ENCODE results near the gene ASIC4. TPM values are rescaled to one million over a fixed set of nuclear protein-coding genes. Genes with fewer than 3 reads are reported as not detected.

The ASIC4 gene
- total RNA-seq, 1 donor = not detected

DNA sequence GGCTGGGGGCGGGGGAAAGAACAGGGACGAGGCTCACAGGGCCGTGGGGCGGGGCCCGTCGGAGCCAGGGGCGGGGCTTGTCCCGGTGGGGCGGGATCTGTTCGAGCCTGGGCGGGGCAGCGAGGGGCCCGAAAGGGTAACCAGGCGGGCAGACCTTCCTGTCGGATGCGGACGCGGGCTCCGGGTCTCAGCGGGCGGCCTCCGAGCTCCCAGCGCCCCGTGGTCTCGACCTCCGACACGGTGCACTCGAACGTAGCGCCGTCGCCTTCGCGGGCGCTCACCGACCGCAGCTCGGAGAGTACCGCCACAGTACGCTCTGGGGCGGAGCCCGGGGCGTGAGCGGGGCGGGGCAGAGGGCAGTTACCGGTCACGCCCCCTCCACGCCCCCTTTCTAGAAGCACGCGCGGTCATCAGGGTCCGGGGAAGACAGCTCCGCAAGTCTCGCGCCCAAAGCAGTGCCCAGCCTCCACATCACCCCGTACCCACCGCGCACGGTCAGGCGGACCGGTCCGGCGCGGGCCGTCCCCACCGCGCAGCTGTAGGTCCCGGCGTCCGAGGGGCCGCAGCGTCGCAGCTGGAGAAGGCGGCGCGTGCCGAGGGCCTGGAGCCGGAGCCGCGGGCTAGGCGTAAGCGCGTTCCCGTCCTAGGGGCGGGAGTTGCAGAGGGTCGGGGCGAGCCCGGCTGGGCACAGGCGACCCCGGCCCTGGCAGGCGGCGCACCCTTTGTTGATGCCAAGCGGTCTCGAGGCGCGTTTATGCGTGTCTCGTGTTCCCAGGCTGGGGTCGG, 38.3 kb downstream of the ASIC4 start:
- peak overlapping the region; percentile 68 for H3K4me3 ChIP-seq (ENCODE audit: low read depth, low read length)
- peak; percentile 81 for DNase-seq (ENCODE audit: low read depth)
- TF ChIP-seq, protein P1, sequence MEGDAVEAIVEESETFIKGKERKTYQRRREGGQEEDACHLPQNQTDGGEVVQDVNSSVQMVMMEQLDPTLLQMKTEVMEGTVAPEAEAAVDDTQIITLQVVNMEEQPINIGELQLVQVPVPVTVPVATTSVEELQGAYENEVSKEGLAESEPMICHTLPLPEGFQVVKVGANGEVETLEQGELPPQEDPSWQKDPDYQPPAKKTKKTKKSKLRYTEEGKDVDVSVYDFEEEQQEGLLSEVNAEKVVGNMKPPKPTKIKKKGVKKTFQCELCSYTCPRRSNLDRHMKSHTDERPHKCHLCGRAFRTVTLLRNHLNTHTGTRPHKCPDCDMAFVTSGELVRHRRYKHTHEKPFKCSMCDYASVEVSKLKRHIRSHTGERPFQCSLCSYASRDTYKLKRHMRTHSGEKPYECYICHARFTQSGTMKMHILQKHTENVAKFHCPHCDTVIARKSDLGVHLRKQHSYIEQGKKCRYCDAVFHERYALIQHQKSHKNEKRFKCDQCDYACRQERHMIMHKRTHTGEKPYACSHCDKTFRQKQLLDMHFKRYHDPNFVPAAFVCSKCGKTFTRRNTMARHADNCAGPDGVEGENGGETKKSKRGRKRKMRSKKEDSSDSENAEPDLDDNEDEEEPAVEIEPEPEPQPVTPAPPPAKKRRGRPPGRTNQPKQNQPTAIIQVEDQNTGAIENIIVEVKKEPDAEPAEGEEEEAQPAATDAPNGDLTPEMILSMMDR (IDR thresholded peaks at IDR 0.05; ENCODE audit: insufficient read depth, low read depth, low read length) = no peak

DNA sequence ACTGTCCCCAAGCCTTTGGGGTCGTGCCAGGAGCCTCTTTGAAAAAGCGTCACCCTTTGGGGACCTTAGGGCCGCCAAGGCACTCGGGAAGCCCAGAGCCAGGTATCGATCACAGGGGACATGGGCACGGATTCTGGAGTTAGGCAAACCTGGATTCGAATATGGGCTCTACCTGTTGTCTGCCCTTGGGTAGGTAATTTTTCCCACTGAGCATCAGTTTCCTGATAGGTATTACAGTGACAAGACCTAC, 38.8 kb downstream of the ASIC4 start:
- TF ChIP-seq, protein P1 (IDR thresholded peaks at IDR 0.05; ENCODE audit: insufficient read depth, low read depth, low read length) = no peak
- peak overlapping the region; percentile 68 for H3K4me3 ChIP-seq (ENCODE audit: low read depth, low read length)
- no peak for DNase-seq (ENCODE audit: low read depth)

DNA sequence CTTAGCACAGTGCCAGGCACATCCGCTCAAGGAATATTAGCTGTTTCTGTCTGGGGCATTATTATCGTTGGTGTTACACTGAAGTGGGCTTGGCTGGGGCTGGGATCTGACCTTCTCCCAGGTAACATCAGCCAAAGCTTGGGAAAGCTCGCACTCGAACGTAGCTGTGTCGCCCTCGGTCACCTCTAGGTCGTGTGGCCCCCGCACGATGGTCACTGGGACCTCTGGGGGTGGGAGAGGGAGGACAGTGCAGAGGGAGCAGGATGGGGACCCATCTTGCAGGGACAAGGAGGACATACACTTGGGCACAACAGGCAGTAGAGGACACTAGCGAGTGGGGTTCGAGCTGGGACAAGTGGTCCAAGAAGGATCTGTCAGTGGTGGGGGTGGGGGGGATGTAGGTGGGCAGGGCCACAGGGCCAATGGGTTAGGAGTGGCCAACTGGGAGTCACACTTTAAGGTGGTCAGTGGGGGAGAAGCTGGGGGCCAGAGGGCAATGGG, 39.2 kb downstream of the ASIC4 start:
- no peak for DNase-seq (ENCODE audit: low read depth)
- TF ChIP-seq, protein P1 (IDR thresholded peaks at IDR 0.05; ENCODE audit: insufficient read depth, low read depth, low read length) = no peak
- H3K4me3 ChIP-seq (ENCODE audit: low read depth, low read length) = no peak overlapping the region

DNA sequence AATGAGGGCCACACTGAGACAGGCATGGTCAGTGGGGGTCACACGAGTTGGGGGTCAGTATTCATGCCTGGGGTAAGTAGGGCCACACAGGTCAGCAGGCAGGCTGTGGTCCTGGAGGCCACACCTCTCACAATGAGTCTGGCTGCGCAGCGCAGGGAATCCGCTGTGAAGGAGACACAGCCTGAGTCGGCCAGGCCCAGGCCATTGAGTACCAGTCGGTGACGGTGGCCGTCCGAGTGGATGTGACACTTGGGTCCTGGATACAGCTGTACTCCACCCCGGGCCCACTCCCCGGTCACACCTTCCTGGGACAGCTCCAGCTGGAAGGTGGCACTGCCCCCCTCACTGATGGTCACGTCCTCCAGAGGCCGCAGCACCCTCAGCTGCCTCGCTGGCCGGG, 40.1 kb downstream of the ASIC4 start:
- no peak overlapping the region for H3K4me3 ChIP-seq (ENCODE audit: low read depth, low read length)
- TF ChIP-seq, protein P1 (IDR thresholded peaks at IDR 0.05; ENCODE audit: insufficient read depth, low read depth, low read length) = no peak
- no peak for DNase-seq (ENCODE audit: low read depth)

DNA sequence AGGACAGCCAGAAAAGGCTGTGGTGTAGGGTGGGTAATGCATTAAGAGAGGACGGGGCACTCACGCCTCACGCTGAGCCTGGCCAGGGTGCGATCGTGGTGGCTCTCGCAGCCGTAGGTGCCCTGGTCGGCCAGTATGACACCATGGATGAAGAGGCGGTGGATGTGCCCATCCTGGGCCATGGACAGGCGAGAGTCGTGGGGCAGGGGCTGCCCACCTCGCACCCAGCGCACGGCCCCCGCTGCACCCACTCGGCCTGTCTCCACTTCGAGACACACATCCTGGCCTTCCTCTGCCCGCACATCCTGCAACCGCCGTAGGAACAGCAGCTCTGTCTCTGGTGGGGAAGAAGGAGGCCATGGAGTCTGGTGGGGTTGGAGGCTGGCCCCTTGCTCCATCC, 41.7 kb downstream of the ASIC4 start:
- TF ChIP-seq, protein P1 (IDR thresholded peaks at IDR 0.05; ENCODE audit: insufficient read depth, low read depth, low read length) = no peak
- no peak for DNase-seq (ENCODE audit: low read depth)
- H3K4me3 ChIP-seq (ENCODE audit: low read depth, low read length) = no peak overlapping the region

DNA sequence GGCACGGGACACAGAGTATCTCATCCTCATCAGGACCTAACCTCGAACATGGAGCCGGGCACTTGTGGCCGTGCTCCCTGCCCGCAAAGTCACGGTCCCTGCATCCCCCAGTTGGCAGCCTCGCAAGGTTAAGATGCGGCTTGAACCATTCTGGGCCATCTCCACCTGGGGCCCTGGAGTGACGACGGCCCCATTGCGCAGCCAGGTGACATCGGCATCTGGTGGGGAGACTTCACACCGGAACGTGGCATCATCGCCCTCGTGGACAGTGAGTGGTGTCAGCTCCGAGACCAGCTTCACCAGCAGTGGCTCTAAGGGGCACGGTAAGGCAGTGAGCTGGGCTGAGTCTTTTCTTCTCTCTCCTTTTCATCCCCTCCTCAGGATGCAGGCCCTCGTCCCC, 42.1 kb downstream of the ASIC4 start:
- no peak for DNase-seq (ENCODE audit: low read depth)
- TF ChIP-seq, protein P1 (IDR thresholded peaks at IDR 0.05; ENCODE audit: insufficient read depth, low read depth, low read length) = no peak
- H3K4me3 ChIP-seq (ENCODE audit: low read depth, low read length) = no peak overlapping the region

DNA sequence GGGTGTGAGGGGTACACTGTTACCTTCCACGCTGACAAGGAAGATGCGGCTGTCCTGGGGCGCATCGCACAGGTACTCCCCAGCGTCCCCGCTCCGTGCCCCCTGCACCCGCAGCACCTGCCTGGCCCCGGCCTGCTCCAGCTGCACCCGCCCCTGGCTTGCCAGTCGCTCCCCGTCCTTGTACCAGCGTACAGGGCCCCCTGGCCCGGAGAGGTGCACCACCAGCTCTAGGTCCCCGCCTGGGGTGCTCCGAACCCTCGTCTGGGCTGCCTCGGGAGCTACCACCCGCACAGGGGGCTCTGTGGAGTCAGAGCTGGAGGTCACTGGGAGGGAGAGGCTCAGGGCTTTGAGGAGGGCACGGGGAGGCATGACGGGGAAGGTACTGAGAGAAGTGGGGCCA, 43.0 kb downstream of the ASIC4 start:
- no peak for DNase-seq (ENCODE audit: low read depth)
- TF ChIP-seq, protein P1 (IDR thresholded peaks at IDR 0.05; ENCODE audit: insufficient read depth, low read depth, low read length) = no peak

More for the DNA sequence above, 43.0 kb downstream of the ASIC4 start:
- no peak overlapping the region for H3K4me3 ChIP-seq (ENCODE audit: low read depth, low read length)
